Inferior parietal cortex (tissue), 1 donor: ENCODE measurements around the gene FOXP1.

Source experiments
- DNase-seq: peaks from one replicate; pipeline ENCODE4 v3.0.0-alpha.2; 2016; ENCODE audit errors: extremely low spot score

FOXP1 gene

DNA sequence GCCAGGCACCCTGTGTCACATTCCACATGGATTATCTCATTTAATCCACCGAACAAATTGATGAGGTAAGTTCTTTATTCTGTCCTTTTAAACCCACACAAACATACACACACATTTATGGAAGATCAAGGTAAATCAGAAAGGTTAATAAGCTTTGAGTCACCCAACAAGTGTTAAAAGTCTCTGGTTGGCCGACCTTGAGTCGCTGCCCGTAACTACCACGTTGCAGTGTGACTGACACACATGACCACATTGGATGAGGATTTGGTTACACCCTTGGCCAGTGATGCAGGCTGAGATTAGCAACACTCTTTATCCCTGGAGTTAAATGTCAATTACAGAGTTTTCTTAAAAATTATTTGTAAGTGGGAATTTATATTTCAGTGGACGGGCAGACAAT lies 19.2 kb downstream of the FOXP1 start:
- no peak for DNase-seq

DNA sequence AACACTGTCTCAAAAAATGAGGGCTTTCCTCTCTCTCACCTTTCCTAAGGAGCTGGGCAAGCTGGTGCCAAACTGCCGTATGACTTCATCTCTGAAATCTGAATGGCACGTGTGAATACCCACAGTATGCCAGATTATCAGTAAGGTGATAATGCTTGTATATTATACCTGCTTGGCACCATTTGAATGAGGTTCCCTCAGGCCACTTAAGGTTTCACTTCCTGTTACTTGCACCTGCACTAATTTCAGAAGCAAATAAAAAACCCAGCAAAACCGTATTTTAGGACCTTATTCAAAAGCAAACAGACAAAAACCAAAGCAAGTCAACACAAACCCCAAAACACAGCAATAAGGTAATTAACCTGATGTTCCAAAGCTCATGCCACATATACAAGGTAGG lies 19.7 kb downstream of the FOXP1 start:
- DNase-seq, result no peak

DNA sequence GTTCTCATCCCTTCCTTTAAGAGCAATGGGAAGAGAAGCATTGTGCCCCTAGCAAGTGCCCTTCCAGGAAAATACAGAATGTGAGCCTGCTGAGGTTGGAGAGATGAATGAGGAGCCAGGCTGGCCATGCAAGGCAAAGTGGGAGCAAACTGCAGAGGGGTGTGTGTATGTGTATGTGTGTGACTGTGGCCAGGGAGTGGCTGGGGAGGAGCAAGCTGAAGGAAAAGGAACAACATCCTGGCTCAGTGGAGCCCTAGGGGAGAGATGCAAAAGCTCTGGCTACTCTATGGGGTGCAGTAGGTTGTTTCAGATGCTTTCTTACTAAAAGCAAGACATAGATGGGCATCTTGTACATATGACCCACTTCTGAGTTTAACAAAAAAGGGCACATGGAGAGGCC lies 20.6 kb downstream of the FOXP1 start:
- no peak for DNase-seq

DNA sequence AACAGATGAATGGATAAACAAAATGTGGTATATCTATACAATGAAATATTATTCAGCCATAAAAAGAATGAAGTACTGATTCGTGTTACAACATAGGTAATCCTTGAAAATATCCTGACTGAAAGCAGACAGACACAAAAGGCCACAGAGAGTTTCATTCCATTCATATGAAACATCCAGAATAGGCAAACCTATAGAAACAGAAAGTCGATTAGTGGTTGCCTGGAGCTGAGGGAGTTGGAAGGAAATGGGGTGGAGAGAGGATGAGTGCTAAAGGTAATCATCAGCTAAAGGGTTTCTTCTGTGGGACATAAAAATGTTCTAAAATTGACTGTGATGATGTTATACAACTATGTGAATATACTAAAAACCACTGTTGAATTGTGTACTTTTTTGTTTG lies 22.9 kb downstream of the FOXP1 start:
- no peak for DNase-seq

DNA sequence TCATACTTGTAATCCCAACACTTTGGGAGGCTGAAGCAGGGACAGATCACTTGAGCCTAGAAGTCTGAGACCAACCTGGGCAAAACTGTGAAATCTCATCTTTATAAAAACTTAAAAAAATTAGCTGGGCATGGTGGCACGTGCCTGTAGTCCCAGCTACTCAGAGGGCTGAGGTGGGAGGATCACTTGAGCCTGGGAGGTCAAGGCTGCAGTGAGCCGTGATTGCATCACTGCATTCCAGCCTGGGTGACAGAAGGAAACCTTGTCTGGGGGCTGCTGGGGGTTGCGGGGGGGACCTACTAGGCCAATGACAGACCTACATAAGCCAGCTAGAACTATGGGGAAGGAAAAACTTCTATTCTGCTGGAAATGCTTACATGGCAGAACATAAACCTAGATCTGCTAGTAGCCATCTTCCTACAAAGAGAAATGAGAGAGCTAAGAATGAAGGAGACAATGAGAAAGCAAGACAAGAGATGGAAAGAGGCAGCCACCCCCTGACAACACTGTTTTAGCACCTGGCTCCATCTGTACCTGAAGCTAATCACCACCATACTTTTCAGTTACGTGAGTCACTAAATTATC lies 23.9 kb downstream of the FOXP1 start:
- DNase-seq, result no peak

DNA sequence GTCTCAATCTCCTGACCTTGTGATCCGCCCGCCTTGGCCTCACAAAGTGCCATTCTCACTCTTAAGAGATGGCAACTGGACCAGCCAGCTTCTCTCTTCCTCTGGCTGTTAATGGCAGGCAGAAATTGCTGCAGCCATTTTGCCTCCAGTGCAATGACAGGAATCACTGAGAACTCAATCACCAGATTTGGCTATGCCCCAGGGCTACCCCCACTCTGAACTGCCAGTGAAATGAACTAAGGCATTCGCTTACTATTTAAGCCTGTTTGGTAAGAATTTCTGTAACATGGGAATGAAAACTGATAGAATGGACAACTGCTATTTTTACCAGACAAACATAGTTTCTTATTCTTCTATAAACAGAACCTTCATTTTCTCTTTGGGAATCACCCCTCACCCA lies 24.5 kb downstream of the FOXP1 start:
- no peak for DNase-seq

DNA sequence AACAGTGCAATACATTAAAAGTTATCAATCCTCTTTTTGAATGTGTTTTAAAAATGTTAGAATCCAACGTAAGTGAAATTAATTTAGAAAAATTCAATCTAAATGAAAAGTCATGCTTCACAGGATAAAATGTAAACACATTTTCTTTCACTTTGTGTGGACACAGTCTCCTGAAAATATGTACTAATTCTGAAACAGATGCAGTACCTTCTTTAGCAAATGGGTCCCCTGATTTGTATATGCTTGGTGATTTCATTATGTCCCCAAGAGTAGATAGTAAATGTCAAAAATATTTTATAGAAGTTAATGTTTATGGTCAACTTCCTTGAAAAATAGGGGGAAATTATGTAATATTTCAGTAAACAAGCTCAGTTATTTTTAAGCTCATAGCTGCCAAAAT lies 28.9 kb downstream of the FOXP1 start:
- no peak for DNase-seq

DNA sequence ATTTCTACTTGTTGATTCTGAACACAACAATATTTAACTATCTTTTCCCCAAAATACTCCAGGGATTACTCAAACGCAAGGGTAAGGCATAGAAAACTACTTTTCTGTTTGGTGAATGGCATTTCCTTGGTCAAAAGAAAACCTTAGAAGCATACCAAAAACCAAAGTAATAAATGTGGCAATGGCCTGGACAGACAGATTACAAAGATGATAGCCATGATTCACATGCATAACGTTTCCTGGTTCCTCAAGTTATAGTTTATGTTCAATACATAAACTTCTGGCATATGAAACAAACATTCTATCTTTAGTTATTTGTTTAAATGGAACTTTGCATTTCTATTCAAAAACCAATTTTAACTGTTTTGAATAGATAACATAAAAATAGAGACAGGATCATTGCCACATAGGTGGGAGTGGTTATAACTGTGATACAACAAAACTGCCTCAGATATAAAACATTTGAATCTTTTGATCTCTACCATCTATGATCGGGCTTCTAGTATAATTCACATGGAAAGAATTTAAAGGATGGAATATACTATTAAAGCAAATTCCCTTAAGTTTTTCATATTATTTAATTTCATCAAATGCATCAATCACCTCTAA lies 32.1 kb downstream of the FOXP1 start:
- DNase-seq, result no peak

DNA sequence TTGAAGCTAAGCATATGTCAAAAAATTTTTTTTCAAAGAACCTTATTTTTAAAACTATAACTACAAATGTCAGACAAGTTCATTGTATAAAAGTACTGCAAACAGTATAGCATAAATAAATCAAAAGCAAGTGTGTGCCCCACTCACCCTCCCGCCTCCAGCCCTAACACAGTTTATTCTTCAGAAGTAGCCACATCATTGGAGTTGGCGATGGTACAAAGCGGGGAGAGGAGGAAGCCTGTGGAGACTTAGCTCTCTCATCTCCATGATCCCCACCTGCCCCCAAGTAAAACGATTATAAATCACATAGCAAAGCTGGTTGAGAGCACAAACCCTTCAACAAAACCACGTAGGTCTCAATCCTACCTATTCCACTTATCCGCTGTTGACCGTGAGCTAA lies 33.6 kb downstream of the FOXP1 start:
- no peak for DNase-seq

DNA sequence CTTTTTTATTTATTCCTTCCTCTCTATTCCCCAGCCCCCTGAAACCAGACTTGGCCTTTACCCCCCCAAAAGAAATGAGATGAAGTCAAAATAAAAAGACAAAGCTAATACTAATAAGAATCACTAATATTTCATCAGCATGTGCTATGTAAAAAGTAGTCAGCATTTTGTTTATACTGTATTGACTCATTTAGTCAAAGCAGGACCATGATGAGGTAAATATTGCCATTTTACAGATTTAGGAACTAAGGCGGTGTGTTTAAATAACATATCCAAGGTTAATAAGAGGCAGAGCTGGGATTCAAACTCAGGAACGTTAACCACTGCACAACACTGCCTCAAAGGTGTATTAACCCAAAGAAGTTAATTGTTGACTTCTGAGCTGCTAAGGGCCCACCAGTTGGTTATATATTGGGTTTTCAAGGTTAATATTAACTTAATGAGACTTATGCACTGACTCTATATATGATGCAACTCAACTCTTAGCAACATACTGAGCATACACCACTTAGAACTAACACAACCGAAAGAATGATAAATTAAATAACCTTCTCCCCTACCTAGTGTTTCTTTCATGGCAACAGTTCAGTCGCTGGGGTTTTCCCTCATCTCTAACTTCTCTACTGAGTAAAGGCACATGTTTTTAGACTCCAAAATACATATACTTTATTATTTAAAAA lies 34.7 kb downstream of the FOXP1 start:
- no peak for DNase-seq

DNA sequence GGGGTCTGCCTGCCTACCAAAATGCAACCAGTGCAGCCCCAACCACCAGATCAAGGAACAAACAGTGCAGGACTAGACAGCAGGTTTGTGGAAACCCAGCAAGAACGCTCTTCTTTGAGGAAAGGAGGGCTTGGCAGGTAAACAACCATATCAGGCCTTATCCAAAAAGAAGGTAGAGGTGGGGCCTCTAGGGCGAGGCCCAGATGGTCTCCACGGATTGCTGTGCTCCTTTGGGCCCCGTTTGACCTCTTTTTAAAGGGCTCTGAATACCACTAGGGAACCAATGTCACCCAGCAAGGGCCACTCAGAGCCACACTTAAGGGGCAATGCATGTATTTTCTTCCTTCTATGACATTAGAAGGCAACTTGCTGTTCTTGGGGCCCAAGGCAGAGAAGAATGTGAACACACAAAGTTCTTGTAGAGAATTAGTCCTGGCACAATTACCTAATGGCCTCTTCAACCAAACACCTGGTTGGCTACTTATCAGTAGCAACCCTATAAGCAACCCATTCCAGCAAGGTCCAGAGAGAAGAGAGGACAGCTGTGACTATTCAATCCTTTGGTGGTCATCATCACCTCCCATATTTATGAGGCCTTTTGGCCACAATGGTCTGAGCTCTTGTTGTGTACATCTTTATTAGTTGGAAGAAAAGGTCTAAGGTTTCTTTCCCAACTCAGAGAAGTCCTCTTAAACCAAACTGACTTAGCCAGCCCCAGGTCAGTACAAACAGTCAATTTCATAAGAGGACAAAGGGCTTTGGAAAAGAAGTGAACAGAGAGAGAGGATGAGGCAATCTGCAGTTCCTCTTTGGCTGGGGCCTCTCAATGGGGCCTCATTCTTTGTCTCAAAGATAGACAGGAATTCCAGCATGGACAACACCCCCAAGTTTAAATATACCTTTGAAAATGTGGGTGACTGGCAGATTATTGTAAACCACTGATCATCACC lies 36.0 kb downstream of the FOXP1 start:
- DNase-seq, result no peak

DNA sequence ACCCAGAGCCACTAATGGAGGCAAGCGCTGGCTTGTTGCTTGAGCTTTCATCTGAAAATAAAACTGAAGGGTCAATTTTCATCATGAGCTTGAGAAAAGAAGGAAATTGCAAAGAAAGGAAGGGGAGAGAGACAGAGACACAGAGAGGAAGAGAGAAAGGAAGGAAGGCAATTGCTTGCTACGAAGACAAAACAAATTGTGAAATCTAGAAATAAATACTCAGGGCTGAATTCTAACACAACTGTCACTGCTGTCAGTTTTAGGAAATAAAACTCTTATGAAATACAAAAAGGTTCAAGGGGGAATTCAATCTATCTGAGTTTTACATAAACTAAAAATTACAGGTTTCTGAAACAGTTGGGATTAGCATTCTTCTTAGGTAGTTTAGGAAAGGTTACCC lies 36.7 kb downstream of the FOXP1 start:
- DNase-seq, result no peak

DNA sequence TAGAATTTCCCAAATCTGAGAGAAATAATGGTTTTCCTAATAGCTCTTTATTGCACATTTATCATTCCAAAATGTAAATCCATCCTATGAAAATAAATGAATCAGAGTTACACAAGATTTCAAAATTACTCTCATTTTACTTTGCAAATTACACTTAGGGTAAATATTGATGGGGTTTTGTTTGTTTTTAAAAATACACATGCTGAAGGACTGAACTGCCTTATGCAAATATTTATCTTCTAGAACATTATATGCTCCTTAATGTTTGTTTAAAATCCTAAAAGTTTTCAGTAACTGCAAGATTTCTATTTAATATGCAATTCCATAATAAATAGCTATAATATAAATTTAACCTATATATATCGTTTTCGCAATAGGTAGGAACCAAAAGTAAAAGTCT lies 38.2 kb downstream of the FOXP1 start:
- DNase-seq, result no peak

DNA sequence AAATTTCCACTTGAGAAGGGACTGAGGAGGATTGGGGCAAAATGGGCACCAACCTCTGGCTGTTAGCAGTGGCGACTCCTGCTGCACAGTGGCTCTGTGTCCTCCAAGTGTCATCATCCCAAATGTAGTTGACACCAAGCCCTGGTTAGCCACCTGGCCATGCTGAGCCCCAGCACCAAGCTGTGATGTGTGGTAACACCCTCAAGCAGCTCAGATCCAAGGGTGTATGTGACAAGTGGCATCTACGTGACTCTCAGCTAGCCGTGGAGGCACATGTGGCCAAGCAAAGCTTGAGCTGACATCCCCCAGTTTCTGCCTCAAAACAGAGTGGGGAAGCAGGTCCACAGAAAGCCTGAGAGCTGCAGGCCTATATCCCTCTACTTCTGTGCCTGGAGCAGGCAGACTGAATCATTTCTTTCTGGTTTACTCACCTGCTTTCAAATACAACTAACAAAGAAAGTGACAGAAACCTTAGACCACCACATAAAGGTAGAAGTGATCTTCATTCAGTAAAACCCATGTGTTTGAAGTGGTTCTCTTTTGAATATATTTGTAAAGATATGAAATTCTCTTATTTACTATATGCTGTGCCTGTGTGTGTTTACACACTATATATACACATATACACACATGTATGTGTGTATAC lies 40.0 kb downstream of the FOXP1 start:
- no peak for DNase-seq

DNA sequence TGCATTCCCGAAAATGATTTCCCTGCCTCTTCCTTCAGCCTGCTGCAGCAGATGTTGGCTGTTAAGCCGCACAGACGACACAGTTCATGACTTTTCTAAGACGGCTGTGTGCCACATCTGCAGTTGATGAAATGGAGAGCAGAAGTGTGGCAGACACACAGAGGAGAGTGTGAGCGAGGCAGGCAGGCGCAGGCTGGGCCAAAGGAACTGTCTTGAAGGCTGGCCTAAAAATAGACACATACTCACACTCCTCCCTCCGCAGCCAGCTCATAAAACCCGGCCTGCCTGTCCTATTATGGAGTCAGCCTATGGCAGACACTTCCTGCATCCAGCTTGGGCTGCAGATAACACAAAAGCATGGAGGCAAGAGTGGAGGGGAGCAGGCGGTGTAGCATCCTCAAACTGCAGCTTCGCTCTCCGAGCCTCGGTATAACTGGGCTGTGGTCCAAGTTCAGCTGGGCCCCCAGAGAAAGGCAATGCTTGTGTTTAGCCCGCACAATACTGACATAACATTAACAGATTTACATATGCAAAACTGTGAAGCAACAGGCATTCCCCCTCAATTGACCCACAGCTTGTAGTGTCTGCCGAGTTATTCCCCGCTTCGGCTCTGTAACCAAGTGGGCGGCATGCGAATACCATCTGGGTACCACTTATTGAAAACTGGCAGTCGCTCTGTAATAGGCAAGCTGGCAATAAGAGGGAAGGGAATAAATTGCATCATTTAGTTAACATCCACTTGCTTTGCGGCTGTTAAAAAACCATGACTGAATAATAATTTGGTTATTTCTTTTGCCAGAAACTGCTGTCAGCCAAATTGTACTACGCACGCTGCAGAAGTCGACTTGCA lies 40.8 kb downstream of the FOXP1 start:
- peak; percentile 67 for DNase-seq

DNA sequence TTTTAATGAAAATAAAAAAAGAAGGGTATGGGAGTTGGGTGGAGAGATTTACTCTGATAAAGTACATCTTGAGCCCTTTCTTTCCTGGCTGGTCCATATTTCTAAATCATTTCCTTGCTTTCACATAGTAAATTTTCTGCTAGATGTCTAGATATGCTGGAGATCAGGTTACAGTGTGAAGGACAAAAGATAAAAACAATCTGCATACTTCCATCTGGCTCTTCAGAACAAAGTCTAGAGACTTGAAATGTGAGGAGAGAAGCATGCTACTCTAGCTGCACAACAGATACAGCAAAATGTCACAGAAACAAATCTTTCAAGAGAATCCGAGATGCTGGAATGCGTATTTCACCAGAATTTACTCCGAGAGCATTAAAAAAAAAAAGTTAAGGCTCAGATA lies 42.2 kb downstream of the FOXP1 start:
- DNase-seq, result no peak

DNA sequence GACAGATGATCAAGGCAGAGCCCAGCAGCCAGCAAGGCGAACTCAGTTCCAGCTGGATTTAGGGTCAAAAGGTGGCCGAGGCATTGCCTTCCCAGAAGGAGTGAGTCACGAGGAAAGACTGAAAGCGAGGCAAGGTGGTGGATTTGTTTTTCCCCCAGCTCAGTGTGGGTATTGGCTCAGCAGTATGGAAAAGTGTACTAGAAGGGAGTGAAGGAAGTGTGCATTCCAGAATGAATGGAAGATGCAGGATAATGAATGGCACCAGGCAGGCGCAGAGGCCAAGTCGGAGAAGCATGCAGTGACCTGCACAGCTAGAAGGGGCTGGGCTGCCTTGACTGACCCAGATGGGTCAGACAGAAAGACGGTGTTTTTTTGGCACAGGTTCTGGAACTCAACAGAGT lies 46.3 kb downstream of the FOXP1 start:
- no peak for DNase-seq

DNA sequence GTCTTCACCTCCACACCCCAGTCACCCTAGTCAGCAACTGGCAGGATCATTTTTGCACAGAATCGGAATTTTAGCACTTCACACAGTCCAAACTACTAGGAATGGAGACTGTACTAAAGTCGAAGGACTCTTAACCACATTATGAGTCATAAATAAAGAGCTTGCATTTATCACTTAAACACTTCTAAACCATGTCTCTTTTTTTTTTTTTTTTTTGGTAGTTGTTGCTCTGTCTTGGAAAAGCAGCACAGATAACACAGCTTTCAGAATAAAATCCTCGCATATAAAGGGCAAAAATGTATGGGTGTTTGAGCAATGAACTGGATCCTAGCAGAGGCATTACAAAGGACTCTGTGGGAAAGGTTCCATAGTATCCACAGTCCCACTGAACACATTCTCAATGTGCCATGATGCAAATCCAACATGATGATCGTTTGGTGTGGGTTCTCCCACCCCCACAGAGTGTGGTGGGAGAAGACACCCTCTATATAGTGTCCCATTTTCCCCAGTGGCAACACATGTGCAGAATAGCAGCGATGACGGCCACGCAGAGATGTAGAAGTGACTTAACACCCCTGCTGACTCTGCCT lies 47.1 kb downstream of the FOXP1 start:
- DNase-seq, result no peak

DNA sequence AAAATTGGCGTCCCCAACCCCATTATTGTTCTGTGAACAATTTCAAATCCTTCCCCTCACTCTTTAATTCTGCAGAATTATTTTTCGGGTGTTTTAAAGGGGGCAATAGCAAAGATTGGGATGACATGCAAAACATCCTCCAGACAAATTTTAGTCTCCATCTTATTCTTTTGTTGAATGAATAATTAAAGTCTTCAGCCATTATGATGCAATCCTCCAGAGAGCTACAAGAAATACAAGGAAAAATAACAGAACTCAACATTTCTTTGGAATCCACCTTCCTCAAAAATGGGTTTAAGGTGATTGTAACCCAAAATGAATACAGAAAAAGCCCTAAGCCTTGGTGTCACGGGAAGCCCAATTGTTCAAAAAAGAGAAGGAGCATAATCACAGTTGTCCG lies 49.9 kb downstream of the FOXP1 start:
- no peak for DNase-seq

DNA sequence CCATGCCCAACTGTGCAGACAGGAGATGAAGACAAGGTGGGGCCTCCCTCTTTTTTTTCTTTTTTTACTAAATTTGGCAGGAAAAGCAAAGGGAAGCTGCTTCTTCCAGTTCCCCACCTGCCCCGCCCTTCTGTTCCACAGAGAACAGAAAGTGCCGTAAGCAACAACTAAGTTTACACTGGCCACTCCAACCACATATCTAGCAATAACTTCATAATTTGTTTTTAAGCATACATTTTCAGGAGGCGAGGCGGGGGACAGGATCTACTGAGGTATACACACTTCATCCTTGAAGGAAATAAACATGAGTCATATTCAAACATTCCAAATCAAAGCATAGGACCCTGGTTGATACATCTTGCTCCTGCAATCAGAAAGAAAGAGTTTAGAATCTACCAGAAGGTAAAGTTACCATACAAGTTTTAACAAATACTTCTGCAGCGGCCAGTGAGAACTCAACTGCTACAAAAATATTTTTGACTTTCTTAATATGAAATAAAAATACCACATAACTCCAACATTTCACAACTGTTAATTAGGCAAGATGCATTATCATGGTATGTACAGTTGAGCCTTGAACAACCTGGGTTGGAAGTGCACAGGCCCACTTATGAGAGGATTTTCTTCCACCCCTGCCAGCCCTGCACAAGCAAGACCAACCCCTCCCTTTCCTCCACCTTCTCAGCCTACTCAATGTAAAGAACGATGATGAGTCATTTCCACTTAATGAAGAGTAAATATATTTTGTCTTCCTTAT lies 50.7 kb downstream of the FOXP1 start:
- DNase-seq, result no peak
